Stimulated activated CD4-positive, alpha-beta T cell treated with anti-CD3 and anti-CD28 coated beads, Interleukin-12 subunit alpha, Interleukin-12 subunit beta, amount 100 ng/mL, for 24 hours (primary cell): ENCODE measurements around the gene BRK1.
"Not testable (repeated sequence)": the region's sequence is repeated elsewhere in the genome, so short reads cannot be mapped to it uniquely, and the experiment has no call there.

Experiments used
- DNase-seq, 2 experiments: peaks; one replicate each; pipeline ENCODE4 v3.0.0-alpha.2; 2020; ENCODE audit warnings: low read depth in 2 of 2

Gene BRK1

DNA sequence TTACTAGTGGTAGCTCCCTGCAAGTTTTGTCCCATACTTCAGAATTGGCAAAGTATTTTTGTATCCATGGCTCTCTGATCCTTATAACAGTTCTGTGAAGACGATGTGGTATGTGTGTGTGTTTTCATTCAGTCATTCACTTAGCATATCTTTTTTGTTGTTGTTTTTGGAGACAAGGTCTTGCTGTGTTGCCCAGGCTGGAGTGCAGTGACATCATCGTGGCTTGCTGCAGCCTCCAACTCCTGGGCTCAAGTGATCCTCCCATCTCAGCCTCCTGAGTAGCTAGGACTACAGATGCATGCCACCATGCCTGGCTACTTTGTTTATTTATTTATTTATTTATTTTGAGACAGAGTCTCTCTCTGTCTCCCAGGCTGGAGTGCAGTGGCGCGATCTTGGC lies 60.7 kb downstream of the BRK1 start:
- DNase-seq, result not testable (repeated sequence)
